Gastroesophageal sphincter (tissue), 3 donors: Measurements from ENCODE around the gene NOL3.
"Not testable (repeated sequence)": the region's sequence is repeated elsewhere in the genome, so short reads cannot be mapped to it uniquely, and the experiment has no call there.

Experiments used
- CTCF ChIP-seq, 4 experiments: fragments of 200-600 bp in 2 of 4; fragments of 450-650 bp in 2 of 4; sonication (generic) in 1 of 4; IDR thresholded peaks; one replicate each; pipeline ENCODE4 v1.5.1; 2017 to 2019; ENCODE audit warnings: antibody characterized with exemption in 4 of 4, mild to moderate bottlenecking in 2 of 4, moderate library complexity in 2 of 4
- POLR2A ChIP-seq, 2 donors: fragments of 450-650 bp; IDR thresholded peaks; one replicate each; pipeline ENCODE4 v1.6.1; 2017; ENCODE audit warnings: antibody characterized with exemption in 2 of 2, mild to moderate bottlenecking in 2 of 2, moderate library complexity in 1 of 2
- POLR2AphosphoS5 ChIP-seq: sonication (generic); formaldehyde crosslinking; IDR thresholded peaks from one replicate; pipeline ENCODE4 v1.6.1; 2017; ENCODE audit warnings: antibody characterized with exemption

- TF ChIP-seq CTCF (IDR thresholded peaks at IDR 0.05); POLR2A (IDR thresholded peaks at IDR 0.05); POLR2AphosphoS5: not testable (repeated sequence)
Measured at GRCh38 chr16:67122799-67123198, 47.5 kb upstream of the NOL3 start.
